Inflammatory macrophage treated with lipopolysaccharide for 4 hours (primary cell): Measurements from ENCODE around the gene FAHD1.
"Not testable (repeated sequence)": the region's sequence is repeated elsewhere in the genome, so short reads cannot be mapped to it uniquely, and the experiment has no call there.

ENCODE experiments used
- DNase-seq: peaks from one replicate; pipeline ENCODE4 v3.0.0-alpha.2; 2020

FAHD1 gene

GRCh38 chr16:1790261-1790610, 36.8 kb upstream of the FAHD1 start:
- no peak for DNase-seq

GRCh38 chr16:1790611-1791255, 36.3 kb upstream of the FAHD1 start:
- no peak for DNase-seq

GRCh38 chr16:1791256-1791942, 35.6 kb upstream of the FAHD1 start:
- DNase-seq, result no peak

GRCh38 chr16:1791943-1792812, 34.8 kb upstream of the FAHD1 start:
- DNase-seq, result no peak

GRCh38 chr16:1792836-1793577, 34.0 kb upstream of the FAHD1 start:
- DNase-seq, result no peak

- no peak for DNase-seq
Observed at GRCh38 chr16:1793578-1794220, 33.3 kb upstream of the FAHD1 start, which contains the start of gene IGFALS. Gene IGFALS, minus strand, starts transcription at chr16:1793705. Its CDS starts 53 bp downstream, at chr16:1793652.

- DNase-seq, result no peak
Observed at GRCh38 chr16:1794221-1794871, 32.7 kb upstream of the FAHD1 start.

- no peak for DNase-seq
Observed at GRCh38 chr16:1794908-1795666, 31.9 kb upstream of the FAHD1 start.

GRCh38 chr16:1799263-1799662, 27.7 kb upstream of the FAHD1 start:
- not testable (repeated sequence) for DNase-seq

- no peak for DNase-seq
Observed at GRCh38 chr16:1800701-1801100, 26.3 kb upstream of the FAHD1 start.

- no peak for DNase-seq
Observed at GRCh38 chr16:1807626-1808025, 19.4 kb upstream of the FAHD1 start.

- no peak for DNase-seq
Observed at GRCh38 chr16:1808691-1809090, 18.3 kb upstream of the FAHD1 start.

GRCh38 chr16:1809281-1809801, 17.7 kb upstream of the FAHD1 start:
- DNase-seq, result no peak

GRCh38 chr16:1810106-1810505, 16.9 kb upstream of the FAHD1 start:
- no peak for DNase-seq

GRCh38 chr16:1810536-1810935, 16.5 kb upstream of the FAHD1 start:
- no peak for DNase-seq

- DNase-seq, result peak; percentile 60
Observed at GRCh38 chr16:1812732-1813163, 14.3 kb upstream of the FAHD1 start.

GRCh38 chr16:1815461-1815860, 11.5 kb upstream of the FAHD1 start:
- DNase-seq, result no peak

- no peak for DNase-seq
Observed at GRCh38 chr16:1816396-1817275, 10.4 kb upstream of the FAHD1 start.

GRCh38 chr16:1817276-1817589, 9.8 kb upstream of the FAHD1 start:
- DNase-seq, result no peak

GRCh38 chr16:1817716-1818115, 9.3 kb upstream of the FAHD1 start:
- DNase-seq, result no peak
